Measurements from ENCODE around the gene PAK2. TPM values are rescaled to one million over a fixed set of nuclear protein-coding genes. Genes with fewer than 3 reads are reported as not detected.
"Not testable (repeated sequence)": the region's sequence is repeated elsewhere in the genome, so short reads cannot be mapped to it uniquely, and the experiment has no call there.

Gene PAK2
- total RNA-seq, 1 donor from 2014 or later: 36.5 TPM

- no peak for ATAC-seq
Observed at GRCh38 chr3:196736670-196737374, 2.8 kb upstream of the PAK2 start.

- no peak for ATAC-seq
Observed at GRCh38 chr3:196737655-196738054, 2.0 kb upstream of the PAK2 start.

GRCh38 chr3:196740481-196741248, 1.0 kb downstream of the PAK2 start:
- ATAC-seq: peak; percentile 26

GRCh38 chr3:196741249-196741889, 1.7 kb downstream of the PAK2 start:
- no peak for ATAC-seq

GRCh38 chr3:196743569-196743968, 3.9 kb downstream of the PAK2 start:
- not testable (repeated sequence) for ATAC-seq

- no peak for ATAC-seq
Observed at GRCh38 chr3:196749125-196749524, 9.5 kb downstream of the PAK2 start.

- ATAC-seq: no peak
Observed at GRCh38 chr3:196753201-196753600, 13.5 kb downstream of the PAK2 start.

- no peak for ATAC-seq
Observed at GRCh38 chr3:196754091-196754981, 14.7 kb downstream of the PAK2 start.

- no peak for ATAC-seq
Observed at GRCh38 chr3:196756732-196757131, 17.1 kb downstream of the PAK2 start.

- peak; percentile 42 for ATAC-seq
Observed at GRCh38 chr3:196757876-196758739, 18.5 kb downstream of the PAK2 start.

GRCh38 chr3:196763179-196763578, 23.5 kb downstream of the PAK2 start:
- no peak for ATAC-seq

GRCh38 chr3:196765454-196765853, 25.8 kb downstream of the PAK2 start:
- ATAC-seq: no peak

- no peak for ATAC-seq
Observed at GRCh38 chr3:196771067-196771466, 31.4 kb downstream of the PAK2 start.

- no peak for ATAC-seq
Observed at GRCh38 chr3:196772102-196772501, 32.4 kb downstream of the PAK2 start.

- no peak for ATAC-seq
Observed at GRCh38 chr3:196772897-196773296, 33.2 kb downstream of the PAK2 start.

GRCh38 chr3:196774191-196774820, 34.6 kb downstream of the PAK2 start:
- no peak for ATAC-seq

GRCh38 chr3:196774848-196775422, 35.3 kb downstream of the PAK2 start:
- peak; percentile 39 for ATAC-seq

- no peak for ATAC-seq
Observed at GRCh38 chr3:196775938-196776337, 36.3 kb downstream of the PAK2 start.

- no peak for ATAC-seq
Observed at GRCh38 chr3:196777836-196778235, 38.2 kb downstream of the PAK2 start.

- peak; percentile 51 for ATAC-seq
Observed at GRCh38 chr3:196778755-196779154, 39.1 kb downstream of the PAK2 start.

GRCh38 chr3:196782511-196782910, 42.9 kb downstream of the PAK2 start:
- ATAC-seq: no peak

Measured in esophagus mucosa (tissue), 1 donor.